ENCODE results near the gene NODAL. TPM values are rescaled to one million over a fixed set of nuclear protein-coding genes. Genes with fewer than 3 reads are reported as not detected.

NODAL gene
- total RNA-seq, 1 donor from 2014 or later = 4.6 TPM

Other genes starting within 250 kb of the NODAL start
- 134 TPM for gene PPA1, start 208.3 kb downstream of the NODAL start, total RNA-seq (ENCODE audit: insufficient read depth, low replicate concordance)
- 1.2 TPM for gene NPFFR1, start 157.7 kb downstream of the NODAL start, total RNA-seq (ENCODE audit: insufficient read depth, low replicate concordance)
- gene LRRC20, start 59.1 kb downstream of the NODAL start, total RNA-seq (ENCODE audit: insufficient read depth, low replicate concordance) = 5.5 TPM
- gene EIF4EBP2, start 37.5 kb downstream of the NODAL start, total RNA-seq (ENCODE audit: insufficient read depth, low replicate concordance) = 30.8 TPM
- 4.8 TPM for gene PALD1, start 37.1 kb upstream of the NODAL start, total RNA-seq (ENCODE audit: insufficient read depth, low replicate concordance)
- gene PRF1, start 161.1 kb upstream of the NODAL start, total RNA-seq (ENCODE audit: insufficient read depth, low replicate concordance) = 7.5 TPM
- gene ADAMTS14, start 230.8 kb upstream of the NODAL start, total RNA-seq (ENCODE audit: insufficient read depth, low replicate concordance) = 2.9 TPM